ENCODE measurements around the gene ZNRD2. TPM values are rescaled to one million over a fixed set of nuclear protein-coding genes. Genes with fewer than 3 reads are reported as not detected.
A peak's percentile ranks its signal among the peaks of the same experiment; 100 is the strongest.

ZNRD2 gene
- total and polyA plus RNA-seq, 12 donors, result 9.4 to 135 (median 56.0) TPM

DNA sequence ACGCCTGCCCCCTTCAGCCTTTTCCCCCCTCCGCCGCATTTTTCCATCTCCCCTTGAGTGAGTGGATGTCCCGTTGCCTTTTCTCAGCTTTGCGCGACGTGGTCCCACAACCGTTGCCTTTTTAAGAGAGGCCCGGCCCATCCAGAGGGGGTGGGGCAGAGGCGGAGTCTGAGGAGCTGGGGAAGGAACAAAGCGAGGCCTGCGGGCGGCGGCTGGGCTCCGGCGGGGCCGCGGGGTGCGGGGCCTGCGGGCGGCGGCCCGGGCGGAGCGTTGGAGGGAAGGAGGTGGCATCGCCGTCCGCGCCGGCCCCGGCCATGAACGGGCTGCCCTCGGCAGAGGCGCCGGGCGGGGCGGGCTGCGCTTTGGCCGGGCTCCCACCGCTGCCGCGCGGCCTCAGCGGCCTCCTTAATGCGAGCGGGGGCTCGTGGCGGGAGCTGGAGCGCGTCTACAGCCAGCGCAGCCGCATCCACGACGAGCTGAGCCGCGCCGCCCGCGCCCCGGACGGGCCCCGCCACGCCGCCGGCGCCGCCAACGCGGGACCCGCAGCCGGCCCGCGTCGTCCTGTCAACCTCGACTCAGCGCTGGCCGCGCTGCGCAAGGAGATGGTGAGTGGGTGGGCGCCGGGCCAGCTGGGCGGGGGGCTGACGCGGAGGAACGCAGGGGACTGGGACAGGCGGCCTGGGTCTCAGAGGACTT is 2.2 kb downstream of the ZNRD2 start, which contains the start of gene FAM89B:
FAM89B (plus strand) TSS at position 183 of the 696 bp plus-strand sequence; CDS start at position 315, 132 bp downstream.
- Histone ChIP-seq H3K27me3 (no peaks in the 10 kb centered on the region), H3K4me3 (peak within 1 kb of the TSS in 2 of 4 donors; percentile 19 to 63), H3K4me1 (replicated peaks in 1 of 2) (peaks cover 51 to 72% of the 10 kb centered on the region in 2 donors), H3K27ac (peak within 1 kb of the TSS; percentile 9 to 97 (median 71)), H3K9me3 (replicated peaks in 1 of 3) (no peaks in the 10 kb centered on the region), H3K36me3 (replicated peaks in 1 of 2) (peaks cover 0 to 3% of the 10 kb centered on the region in 2 donors)
- intact Hi-C loops (cut with DNase I), result loop anchor here in 1 of 2 donors (5.0 kb wide), 1 partner anchor 40 kb away; the partner anchor contains the start of gene MAP3K11
- DNase-seq, result peak; percentile 92 to 96 (median 93)
- peak; percentile 63 to 66 for TF ChIP-seq POLR2A (IDR thresholded peaks at IDR 0.05)
- TF ChIP-seq, protein P1, sequence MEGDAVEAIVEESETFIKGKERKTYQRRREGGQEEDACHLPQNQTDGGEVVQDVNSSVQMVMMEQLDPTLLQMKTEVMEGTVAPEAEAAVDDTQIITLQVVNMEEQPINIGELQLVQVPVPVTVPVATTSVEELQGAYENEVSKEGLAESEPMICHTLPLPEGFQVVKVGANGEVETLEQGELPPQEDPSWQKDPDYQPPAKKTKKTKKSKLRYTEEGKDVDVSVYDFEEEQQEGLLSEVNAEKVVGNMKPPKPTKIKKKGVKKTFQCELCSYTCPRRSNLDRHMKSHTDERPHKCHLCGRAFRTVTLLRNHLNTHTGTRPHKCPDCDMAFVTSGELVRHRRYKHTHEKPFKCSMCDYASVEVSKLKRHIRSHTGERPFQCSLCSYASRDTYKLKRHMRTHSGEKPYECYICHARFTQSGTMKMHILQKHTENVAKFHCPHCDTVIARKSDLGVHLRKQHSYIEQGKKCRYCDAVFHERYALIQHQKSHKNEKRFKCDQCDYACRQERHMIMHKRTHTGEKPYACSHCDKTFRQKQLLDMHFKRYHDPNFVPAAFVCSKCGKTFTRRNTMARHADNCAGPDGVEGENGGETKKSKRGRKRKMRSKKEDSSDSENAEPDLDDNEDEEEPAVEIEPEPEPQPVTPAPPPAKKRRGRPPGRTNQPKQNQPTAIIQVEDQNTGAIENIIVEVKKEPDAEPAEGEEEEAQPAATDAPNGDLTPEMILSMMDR (IDR thresholded peaks at IDR 0.05), result peak in 1 of 6 experiments; percentile 14
- 0% methylated on average over 10 to 86 of the region's 86 CpGs for WGBS, 4 donors

DNA sequence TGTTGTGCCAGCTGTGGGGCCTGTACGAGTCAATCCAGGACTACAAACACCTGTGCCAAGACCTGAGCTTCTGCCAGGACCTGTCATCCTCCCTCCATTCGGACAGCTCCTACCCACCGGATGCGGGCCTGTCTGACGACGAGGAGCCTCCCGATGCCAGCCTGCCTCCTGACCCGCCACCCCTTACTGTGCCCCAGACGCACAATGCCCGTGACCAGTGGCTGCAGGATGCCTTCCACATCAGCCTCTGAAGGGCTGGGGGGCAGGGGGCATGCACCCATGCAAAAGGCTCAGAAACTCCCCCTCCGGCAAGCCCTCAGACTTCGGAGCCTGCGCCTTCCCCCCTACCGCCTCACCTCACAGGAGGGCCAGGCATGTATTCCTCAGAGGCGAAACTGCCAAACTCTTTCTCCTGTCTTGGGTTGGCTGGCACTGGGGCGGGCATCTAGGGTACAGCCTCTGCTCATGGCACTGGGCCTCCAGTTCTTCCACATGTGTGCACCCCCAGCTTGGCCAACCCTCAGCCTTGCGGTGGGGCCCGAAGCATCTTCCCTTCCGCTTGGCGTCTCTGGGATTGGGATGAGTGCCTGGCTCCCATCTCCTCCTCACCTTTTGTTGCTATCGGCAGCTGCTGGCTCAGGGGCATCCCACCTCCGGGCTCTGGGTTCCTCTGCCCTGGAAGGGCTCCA is 3.3 kb downstream of the ZNRD2 start:
- H3K27me3 ChIP-seq, result no peaks in the 10 kb centered on the region
- TF ChIP-seq, protein P1 (IDR thresholded peaks at IDR 0.05), result no peak
- no peak for TF ChIP-seq POLR2A (IDR thresholded peaks at IDR 0.05)
- peaks cover 0 to 3% of the 10 kb centered on the region in 2 donors for H3K36me3 ChIP-seq (replicated peaks in 1 of 2)
- H3K4me1 ChIP-seq (replicated peaks in 1 of 2), result peaks cover 51 to 66% of the 10 kb centered on the region in 2 donors
- peak overlapping the region in 4 of 5 donors; percentile 44 to 96 (median 82) for H3K27ac ChIP-seq
- 22 to 33% (median 31%) methylated on average over 5 to 22 of the region's 22 CpGs for WGBS, 4 donors
- H3K4me3 ChIP-seq, result peak overlapping the region in 1 of 4 donors; percentile 63
- intact Hi-C loops (cut with DNase I), result loop anchor here in 1 of 2 donors (5.0 kb wide), 1 partner anchor 39 kb away; the partner anchor contains the start of gene MAP3K11
- H3K9me3 ChIP-seq (replicated peaks in 1 of 3), result no peaks in the 10 kb centered on the region
- DNase-seq, result peak in 6 of 7 donors; percentile 46 to 75 (median 56)

DNA sequence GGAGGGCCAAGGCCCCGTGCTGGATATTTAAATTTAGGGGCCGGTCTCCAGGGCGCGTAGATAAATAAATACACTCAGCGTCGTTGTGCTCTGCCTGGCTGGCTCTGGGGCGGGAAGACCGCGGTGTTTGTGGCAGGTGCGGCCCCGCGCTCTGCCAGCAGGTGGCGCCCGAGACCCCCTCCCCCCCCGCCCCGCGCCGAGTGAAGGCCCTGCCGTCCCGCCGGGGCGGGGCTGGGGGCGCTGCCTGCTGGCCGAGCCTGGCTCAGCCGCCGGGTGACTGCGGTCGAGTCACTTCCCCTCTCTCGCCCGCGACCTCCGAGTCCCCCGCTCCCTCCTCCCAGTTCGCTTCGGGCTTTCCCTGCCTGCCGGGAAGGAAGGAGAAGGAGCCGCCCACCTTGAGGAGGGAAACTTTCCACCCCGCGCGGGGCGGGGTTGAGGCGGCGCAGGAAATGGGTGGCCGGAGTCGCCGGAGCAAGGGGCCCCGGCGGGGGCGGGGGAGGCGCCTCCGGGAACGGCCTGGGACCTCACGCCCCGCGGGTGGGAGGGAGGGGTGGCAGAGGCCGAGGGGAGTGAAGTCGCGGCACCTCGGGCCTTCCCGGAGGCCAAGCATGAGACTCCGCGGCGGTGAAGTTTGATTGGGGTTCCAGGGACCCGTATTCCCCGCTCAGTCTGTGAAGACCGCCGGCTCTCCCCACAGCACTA is 4.0 kb downstream of the ZNRD2 start:
- intact Hi-C loops (cut with DNase I), result loop anchor here in 1 of 2 donors (5.0 kb wide), 1 partner anchor 38 kb away; the partner anchor contains the start of gene MAP3K11
- TF ChIP-seq, protein P1 (IDR thresholded peaks at IDR 0.05), result peak; percentile 38 to 98 (median 80)
- TF ChIP-seq POLR2A (IDR thresholded peaks at IDR 0.05), result no peak
- peak overlapping the region in 2 of 4 donors; percentile 24 to 63 for H3K4me3 ChIP-seq
- H3K9me3 ChIP-seq (replicated peaks in 1 of 3), result no peaks in the 10 kb centered on the region
- peak; percentile 89 to 97 (median 93) for DNase-seq
- 1 to 10% (median 1%) methylated on average over 2 to 66 of the region's 67 CpGs; no CpG with 5 or more reads in 1 of the 4 donors for WGBS, 4 donors
- peaks cover 44 to 59% of the 10 kb centered on the region in 2 donors for H3K4me1 ChIP-seq (replicated peaks in 1 of 2)
- H3K27ac ChIP-seq, result peak overlapping the region in 4 of 5 donors; percentile 67 to 96 (median 82)
- H3K36me3 ChIP-seq (replicated peaks in 1 of 2), result peaks cover 0 to 3% of the 10 kb centered on the region in 2 donors
- H3K27me3 ChIP-seq, result no peaks in the 10 kb centered on the region
